Sigmoid colon (tissue), 7 donors: Measurements from ENCODE around the gene LYPD4. TPM values are rescaled to one million over a fixed set of nuclear protein-coding genes. Genes with fewer than 3 reads are reported as not detected.

Experiments
- DNase-seq: peaks from one replicate; pipeline ENCODE4 v3.0.0-alpha.2; 2019
- H3K27ac ChIP-seq, 4 donors: fragments of 200-600 bp; sonication (generic); one replicate each; pipeline ENCODE4 v1.5.1; 2016 to 2019; ENCODE audit warnings: mild to moderate bottlenecking in 1 of 4
- H3K27me3 ChIP-seq, 3 donors: fragments of 200-600 bp; sonication (generic); one replicate each; pipeline ENCODE4 v1.5.1; 2019; ENCODE audit warnings: mild to moderate bottlenecking in 1 of 3
- H3K36me3 ChIP-seq, 4 donors: fragments of 200-600 bp; sonication (generic); one replicate each; pipeline ENCODE4 v1.5.1; 2016 to 2019
- H3K4me1 ChIP-seq, 4 donors: fragments of 200-600 bp; sonication (generic); one replicate each; pipeline ENCODE4 v1.5.1; 2017 to 2019
- H3K4me3 ChIP-seq, 4 donors: fragments of 200-600 bp; sonication (generic); one replicate each; pipeline ENCODE4 v1.5.1; 2017 to 2019; ENCODE audit warnings: mild to moderate bottlenecking in 2 of 4, moderate library complexity in 1 of 4
- H3K9me3 ChIP-seq, 4 donors: fragments of 200-600 bp in 3 of 4; sonication (generic) in 3 of 4; one replicate each; pipeline versions ENCODE4 v1.5.1 to v1.6.1; 2013 to 2019
- EP300 ChIP-seq, 4 donors: sonication (generic); formaldehyde crosslinking; IDR thresholded peaks; one replicate each; pipeline ENCODE4 v1.6.1; 2017; ENCODE audit warnings: antibody characterized with exemption in 4 of 4
- POLR2A ChIP-seq, 2 donors: fragments of 450-650 bp; IDR thresholded peaks; one replicate each; pipeline ENCODE4 v1.6.1; 2016; ENCODE audit warnings: antibody characterized with exemption in 2 of 2, mild to moderate bottlenecking in 2 of 2, moderate library complexity in 2 of 2
- POLR2AphosphoS5 ChIP-seq, 4 donors: sonication (generic); formaldehyde crosslinking; IDR thresholded peaks; one replicate each; pipeline ENCODE4 v1.6.1; 2017; ENCODE audit warnings: antibody characterized with exemption in 4 of 4
- WGBS, 2 donors: extraction: QIAGEN DNeasy Blood & Tissue Kit; methylation state at CpG; one replicate each; pipeline ENCODE4 v1.1.7; 2013; 5-methylcytosine and 5-hydroxymethylcytosine counted together
- intact Hi-C: fragments of 100-400 bp; cut with DNase I; formaldehyde crosslinking; loops from one replicate; pipeline ENCODE4 v1.15.1; 2023
- polyA plus RNA-seq, 3 donors: library from polyadenylated mRNA; stranded (reverse); fragments of 200-250 nt; gene quantifications; one replicate each; pipeline ENCODE4 v1.2.3, GENCODE V29; 2013
- total RNA-seq, 4 donors: library from RNA; depleted of rRNA; stranded (reverse); fragments of >200 nt; gene quantifications; one replicate each; pipeline ENCODE4 v1.1.0, GENCODE V29; 2016
- TF ChIP-seq, protein P1 (sequence below), 4 experiments: fragments of 450-650 bp in 3 of 4; fragments of 200-600 bp in 1 of 4; IDR thresholded peaks; one replicate each; pipeline ENCODE4 v1.5.1; 2016 to 2019; ENCODE audit warnings: antibody characterized with exemption in 4 of 4, mild to moderate bottlenecking in 3 of 4, moderate library complexity in 2 of 4
- donor health status: healthy with polysubstance abuse.
- donor health status: Bipolar disorder and iron deficiency.
- donor health status: healthy.

Gene LYPD4, protein sequence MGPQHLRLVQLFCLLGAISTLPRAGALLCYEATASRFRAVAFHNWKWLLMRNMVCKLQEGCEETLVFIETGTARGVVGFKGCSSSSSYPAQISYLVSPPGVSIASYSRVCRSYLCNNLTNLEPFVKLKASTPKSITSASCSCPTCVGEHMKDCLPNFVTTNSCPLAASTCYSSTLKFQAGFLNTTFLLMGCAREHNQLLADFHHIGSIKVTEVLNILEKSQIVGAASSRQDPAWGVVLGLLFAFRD
- total RNA-seq (not detected), polyA plus RNA-seq (under 1 TPM in 1 of 3 donors, not detected in 2; 0.60 TPM)

DNA sequence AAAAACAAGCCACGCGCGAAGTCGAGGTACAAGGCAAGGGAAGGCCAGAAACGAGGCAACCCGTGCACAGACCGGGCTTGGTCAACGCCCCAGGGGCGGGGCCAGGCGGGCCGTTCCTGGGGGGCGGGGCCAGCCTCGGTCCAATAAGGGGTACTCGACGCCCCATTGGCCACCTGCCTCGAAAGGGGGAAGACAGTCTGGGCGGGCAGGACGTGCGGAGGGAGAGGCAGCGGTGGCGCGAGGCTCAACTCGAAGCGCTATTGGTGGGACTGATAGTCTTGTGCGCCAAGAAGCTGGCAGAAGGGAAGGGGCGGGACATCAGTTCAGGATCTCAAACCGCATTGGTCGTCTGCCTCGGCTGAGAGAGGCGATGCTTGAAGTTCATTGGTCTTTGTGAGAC lies at the start of gene LYPD4:
Gene LYPD4, minus strand, starts transcription at position 83 of the 400 bp plus-strand sequence. CDS start 5,398 bp downstream, outside the sequence.
- Histone ChIP-seq H3K9me3 (peaks cover 0 to 5% (median 0%) of the 10 kb centered on the region in 4 donors), H3K27ac (no peak within 1 kb of the TSS), H3K4me3 (no peak within 1 kb of the TSS), H3K27me3 (peaks cover 0 to 20% (median 0%) of the 10 kb centered on the region in 3 donors), H3K36me3 (no peaks in the 10 kb centered on the region), H3K4me1 (no peaks in the 10 kb centered on the region)
- WGBS, 2 donors, result 80 to 81% methylated on average over 30 of the region's 30 CpGs
- intact Hi-C loops, result no loop called here
- no peak for DNase-seq
- no peak for TF ChIP-seq EP300 (IDR thresholded peaks at IDR 0.05)
- no peak for TF ChIP-seq POLR2AphosphoS5 (IDR thresholded peaks at IDR 0.05)
- TF ChIP-seq, protein P1, sequence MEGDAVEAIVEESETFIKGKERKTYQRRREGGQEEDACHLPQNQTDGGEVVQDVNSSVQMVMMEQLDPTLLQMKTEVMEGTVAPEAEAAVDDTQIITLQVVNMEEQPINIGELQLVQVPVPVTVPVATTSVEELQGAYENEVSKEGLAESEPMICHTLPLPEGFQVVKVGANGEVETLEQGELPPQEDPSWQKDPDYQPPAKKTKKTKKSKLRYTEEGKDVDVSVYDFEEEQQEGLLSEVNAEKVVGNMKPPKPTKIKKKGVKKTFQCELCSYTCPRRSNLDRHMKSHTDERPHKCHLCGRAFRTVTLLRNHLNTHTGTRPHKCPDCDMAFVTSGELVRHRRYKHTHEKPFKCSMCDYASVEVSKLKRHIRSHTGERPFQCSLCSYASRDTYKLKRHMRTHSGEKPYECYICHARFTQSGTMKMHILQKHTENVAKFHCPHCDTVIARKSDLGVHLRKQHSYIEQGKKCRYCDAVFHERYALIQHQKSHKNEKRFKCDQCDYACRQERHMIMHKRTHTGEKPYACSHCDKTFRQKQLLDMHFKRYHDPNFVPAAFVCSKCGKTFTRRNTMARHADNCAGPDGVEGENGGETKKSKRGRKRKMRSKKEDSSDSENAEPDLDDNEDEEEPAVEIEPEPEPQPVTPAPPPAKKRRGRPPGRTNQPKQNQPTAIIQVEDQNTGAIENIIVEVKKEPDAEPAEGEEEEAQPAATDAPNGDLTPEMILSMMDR (IDR thresholded peaks at IDR 0.05), result no peak
- TF ChIP-seq POLR2A (IDR thresholded peaks at IDR 0.05), result no peak

DNA sequence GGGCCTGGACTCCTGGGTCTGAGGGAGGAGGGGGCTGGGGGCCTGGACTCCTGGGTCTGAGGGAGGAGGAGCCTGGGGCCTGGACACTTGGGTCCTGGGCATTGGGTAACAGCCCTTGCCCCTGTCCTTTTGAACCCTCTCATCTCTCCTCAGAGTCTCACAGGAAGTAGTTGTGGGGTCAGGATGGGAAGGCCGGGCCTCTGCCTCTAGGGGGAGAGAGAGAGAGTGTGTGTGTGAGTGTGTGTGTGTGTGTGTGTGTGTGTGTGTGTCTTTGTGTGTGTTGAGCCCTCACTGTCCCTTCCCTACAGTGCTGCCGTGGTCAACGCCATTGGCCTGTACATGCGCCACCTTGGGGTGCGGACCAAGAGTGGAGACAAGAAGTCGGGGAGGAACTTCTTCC lies 49.4 kb upstream of the LYPD4 start:
- Histone ChIP-seq H3K36me3 (peaks cover 18 to 76% (median 50%) of the 10 kb centered on the region in 4 donors), H3K27ac (no peak overlapping the region), H3K4me3 (no peak overlapping the region), H3K9me3 (no peaks in the 10 kb centered on the region), H3K4me1 (no peaks in the 10 kb centered on the region), H3K27me3 (no peaks in the 10 kb centered on the region)
- intact Hi-C loops, result loop anchor here (2.0 kb wide), 1 partner anchor 37 kb away; no protein-coding TSS in a partner anchor
- TF ChIP-seq POLR2A (IDR thresholded peaks at IDR 0.05), result no peak
- no peak for TF ChIP-seq POLR2AphosphoS5 (IDR thresholded peaks at IDR 0.05)
- TF ChIP-seq, protein P1 (IDR thresholded peaks at IDR 0.05), result no peak
- TF ChIP-seq EP300 (IDR thresholded peaks at IDR 0.05), result no peak
- no peak for DNase-seq
- WGBS, 2 donors, result 78 to 81% methylated on average over 6 of the region's 6 CpGs

DNA sequence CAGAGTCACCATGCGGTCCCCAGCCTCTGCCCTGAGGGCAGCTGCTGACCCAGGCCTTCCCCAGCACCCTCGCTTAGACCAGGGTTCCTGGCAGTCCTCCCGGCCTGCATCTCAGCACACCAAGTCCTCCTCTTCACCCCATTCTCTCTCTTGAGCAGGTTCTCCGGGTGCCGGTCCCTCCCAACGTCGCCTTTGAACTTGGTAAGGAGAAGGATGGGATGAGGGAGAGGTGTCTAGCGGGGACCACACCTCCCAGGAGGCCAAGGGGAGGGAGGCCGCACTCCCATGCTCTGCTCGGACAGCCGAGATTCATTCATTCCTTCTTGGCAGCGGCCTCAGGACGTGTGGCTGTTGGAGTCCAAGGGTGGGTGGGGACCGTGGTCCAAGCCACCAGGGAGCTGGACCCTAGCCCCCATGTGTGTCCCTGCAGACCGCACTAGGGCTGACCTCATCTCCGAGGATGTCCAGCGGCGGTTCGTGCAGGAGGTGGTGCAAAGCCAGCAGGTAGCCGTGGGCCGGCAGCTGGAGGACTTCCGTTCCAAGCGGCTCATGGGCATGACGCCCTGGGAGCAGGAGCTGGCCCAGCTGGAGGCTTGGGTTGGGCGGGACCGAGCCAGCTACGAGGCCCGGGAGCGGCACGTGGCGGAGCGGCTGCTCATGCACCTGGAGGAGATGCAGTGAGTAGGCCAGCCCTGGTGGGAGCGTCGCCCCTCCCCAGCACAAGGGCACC lies 47.9 kb upstream of the LYPD4 start:
- Histone ChIP-seq H3K4me3 (no peak overlapping the region), H3K4me1 (peaks cover 0 to 2% (median 0%) of the 10 kb centered on the region in 4 donors), H3K27ac (no peak overlapping the region), H3K36me3 (peaks cover 18 to 64% (median 41%) of the 10 kb centered on the region in 4 donors), H3K27me3 (no peaks in the 10 kb centered on the region), H3K9me3 (no peaks in the 10 kb centered on the region)
- WGBS, 2 donors, result 88 to 92% methylated on average over 34 of the region's 34 CpGs
- no peak for DNase-seq
- intact Hi-C loops, result loop anchor here (2.0 kb wide), 1 partner anchor 38 kb away; no protein-coding TSS in a partner anchor
- no peak for TF ChIP-seq POLR2AphosphoS5 (IDR thresholded peaks at IDR 0.05)
- TF ChIP-seq EP300 (IDR thresholded peaks at IDR 0.05), result no peak
- no peak for TF ChIP-seq POLR2A (IDR thresholded peaks at IDR 0.05)
- TF ChIP-seq, protein P1 (IDR thresholded peaks at IDR 0.05), result no peak

DNA sequence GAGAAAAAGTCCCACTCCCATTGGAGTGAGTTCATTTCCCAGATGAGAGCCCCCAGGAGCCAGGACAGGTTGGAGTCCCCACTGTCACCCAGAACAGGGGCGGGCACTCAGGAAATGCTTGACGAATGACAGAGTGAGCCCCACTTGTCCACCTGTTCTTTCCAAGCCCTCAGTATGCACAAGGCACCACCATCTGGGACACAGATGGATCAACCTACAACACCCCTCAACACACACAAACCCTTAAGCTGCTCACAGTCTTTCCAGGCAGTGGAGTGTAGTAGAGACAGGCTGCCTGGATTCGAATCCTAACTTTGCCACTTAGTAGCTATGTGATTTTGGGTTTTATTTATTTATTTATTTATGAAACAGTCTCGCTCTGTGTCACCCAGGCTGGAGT lies 46.5 kb upstream of the LYPD4 start:
- Histone ChIP-seq H3K4me1 (peaks cover 0 to 16% (median 0%) of the 10 kb centered on the region in 4 donors), H3K27me3 (no peaks in the 10 kb centered on the region), H3K9me3 (no peaks in the 10 kb centered on the region), H3K4me3 (no peak overlapping the region), H3K36me3 (peaks cover 12 to 53% (median 33%) of the 10 kb centered on the region in 4 donors), H3K27ac (no peak overlapping the region)
- DNase-seq, result no peak
- no peak for TF ChIP-seq POLR2AphosphoS5 (IDR thresholded peaks at IDR 0.05)
- TF ChIP-seq, protein P1 (IDR thresholded peaks at IDR 0.05), result no peak
- TF ChIP-seq EP300 (IDR thresholded peaks at IDR 0.05), result no peak
- TF ChIP-seq POLR2A (IDR thresholded peaks at IDR 0.05), result no peak
- intact Hi-C loops, result no loop called here
- 97 to 98% methylated on average over 4 of the region's 4 CpGs for WGBS, 2 donors
